GM19025 (cell line): ENCODE results near the gene CCDC9.
"Not testable (repeated sequence)": the region's sequence is repeated elsewhere in the genome, so short reads cannot be mapped to it uniquely, and the experiment has no call there.

Source experiments
- ATAC-seq: cut with Tn5 transposase; IDR thresholded peaks from one replicate; pipeline ENCODE4 v1.9.1; 2021; ENCODE audit warnings: mild to moderate bottlenecking, low read depth, moderate library complexity; ENCODE audit not compliant: unreplicated experiment

The CCDC9 gene

DNA sequence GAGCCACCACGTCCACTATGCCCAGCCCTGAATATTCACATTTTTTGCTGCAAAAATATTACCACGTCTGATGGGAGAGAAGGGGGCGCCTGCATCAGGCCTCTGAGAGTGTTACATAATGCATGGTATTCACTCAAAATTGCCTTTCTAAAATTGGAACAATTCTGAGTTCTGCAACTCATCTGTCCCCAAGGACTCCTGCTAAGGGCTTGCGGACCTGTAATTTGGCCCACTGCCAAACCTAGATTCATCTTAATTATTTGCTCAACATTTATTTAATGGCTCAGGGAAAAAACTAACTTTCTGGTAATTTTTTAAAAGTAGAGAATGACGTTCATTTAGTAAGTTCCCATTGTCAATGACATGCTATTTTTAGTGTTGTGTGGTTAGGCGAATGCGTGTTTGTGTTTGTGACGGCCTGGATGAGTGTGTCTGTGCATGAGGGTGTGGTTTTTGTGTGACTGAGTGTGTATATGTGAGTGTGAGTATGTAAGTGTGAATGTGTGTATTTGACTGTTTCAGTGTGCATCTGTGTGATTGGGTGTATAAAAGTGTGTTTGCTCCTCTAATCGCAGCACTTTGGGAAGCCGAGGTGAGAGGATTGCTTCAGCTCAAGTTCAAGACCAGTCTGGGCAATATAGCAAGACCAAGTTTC is 27.2 kb downstream of the CCDC9 start:
- ATAC-seq = no peak

DNA sequence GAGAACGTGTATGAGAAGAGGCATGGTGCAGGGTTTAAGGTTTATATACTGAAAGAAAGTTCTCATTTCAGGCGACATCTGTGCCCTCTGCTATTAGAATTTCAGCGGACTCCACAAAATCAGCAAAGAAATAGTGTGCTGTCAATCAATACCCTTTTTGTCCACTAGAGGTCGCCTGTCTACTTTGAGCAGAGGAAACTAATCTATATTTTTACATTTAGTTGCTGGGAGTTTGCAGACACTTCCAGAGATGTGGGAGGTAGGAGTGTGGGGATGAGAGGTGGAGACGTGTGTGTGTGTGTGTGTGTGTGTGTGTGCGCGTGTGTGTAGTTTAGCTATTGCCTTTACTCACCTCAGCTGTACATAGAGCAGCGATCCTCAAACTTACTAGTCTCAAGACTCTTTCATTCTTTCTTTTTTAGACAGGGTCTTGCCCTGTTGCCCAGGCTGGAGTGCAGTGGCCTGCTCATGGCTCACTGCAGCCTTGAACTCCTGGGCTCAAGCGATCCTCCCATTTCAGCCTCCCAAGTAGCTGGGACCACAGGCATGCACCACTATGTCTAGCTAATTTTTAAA is 28.1 kb downstream of the CCDC9 start:
- no peak for ATAC-seq

DNA sequence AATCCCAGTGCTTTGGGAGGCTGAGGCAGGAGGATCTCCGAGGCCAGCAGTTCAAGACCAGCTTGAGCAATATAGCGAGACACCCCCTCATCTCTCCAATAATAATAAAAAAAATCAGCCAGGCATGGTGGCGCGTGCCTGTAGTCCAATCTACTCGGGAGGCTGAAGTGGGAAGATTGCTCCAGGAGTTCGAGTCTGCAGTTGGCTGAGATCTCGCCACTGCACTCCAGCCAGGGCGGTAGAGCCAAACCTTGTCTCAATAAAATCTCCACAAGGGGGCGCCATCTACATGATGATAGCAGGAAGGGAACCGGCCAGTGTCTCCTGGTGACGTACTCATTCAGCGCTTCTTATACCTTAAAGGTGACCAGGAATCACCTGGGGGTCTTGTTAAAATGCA is 39.7 kb downstream of the CCDC9 start:
- ATAC-seq = no peak

DNA sequence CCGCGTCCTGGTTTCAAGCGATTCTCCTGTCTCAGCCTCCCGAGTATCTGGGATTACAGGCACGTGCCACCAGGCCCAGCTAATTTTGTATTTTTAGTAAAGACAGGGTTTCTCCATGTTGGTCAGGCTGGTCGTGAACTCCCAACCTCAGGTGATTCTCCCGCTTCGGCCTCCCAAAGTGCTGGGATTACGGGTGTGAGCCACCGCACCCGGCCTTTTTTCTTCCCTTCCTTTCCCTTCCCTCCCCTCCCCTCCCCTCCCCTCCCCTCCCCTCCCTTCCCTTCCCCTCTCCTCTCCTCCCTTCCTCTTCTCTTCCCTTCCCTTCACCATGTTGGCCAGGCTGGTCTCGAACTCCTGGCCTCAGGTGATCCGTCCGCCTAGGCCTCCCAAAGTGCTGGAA is 44.5 kb downstream of the CCDC9 start:
- not testable (repeated sequence) for ATAC-seq

DNA sequence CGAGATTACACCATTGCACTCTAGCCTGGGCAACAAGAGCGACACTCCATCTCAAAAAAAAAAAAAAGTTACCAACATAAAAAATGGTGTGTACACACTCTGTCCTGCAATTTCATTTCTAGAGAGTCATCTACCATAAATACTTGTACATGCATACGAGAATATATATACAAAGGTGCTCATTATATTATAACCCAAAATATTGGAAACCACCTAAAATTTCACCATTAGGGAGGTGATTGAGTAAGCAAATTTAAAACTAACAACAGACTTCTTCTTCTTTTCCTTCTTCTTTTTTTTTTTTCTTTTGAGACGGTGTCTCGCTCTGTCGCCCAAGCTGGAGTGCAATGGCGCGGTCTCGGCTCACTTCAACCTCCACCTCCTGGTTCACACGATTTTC is 45.9 kb downstream of the CCDC9 start:
- no peak for ATAC-seq

DNA sequence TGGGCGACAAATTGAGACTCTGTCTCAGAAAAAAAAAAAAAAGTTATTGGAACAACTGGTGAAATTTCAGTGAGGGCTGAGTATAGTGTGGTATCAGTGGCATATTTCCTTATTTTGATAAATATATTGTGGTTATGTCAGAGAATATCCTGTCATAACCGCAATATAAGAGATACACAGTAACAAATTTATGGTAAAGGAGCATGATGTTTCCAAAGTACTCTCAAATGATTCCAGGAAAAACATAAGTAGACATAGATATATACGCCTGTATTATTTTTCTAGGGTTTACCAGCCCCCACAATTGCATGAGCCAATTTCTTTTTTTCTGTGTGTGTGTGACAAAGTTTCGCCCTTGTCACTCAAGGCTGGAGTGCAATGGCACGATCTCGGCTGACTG is 47.6 kb downstream of the CCDC9 start:
- ATAC-seq = no peak

DNA sequence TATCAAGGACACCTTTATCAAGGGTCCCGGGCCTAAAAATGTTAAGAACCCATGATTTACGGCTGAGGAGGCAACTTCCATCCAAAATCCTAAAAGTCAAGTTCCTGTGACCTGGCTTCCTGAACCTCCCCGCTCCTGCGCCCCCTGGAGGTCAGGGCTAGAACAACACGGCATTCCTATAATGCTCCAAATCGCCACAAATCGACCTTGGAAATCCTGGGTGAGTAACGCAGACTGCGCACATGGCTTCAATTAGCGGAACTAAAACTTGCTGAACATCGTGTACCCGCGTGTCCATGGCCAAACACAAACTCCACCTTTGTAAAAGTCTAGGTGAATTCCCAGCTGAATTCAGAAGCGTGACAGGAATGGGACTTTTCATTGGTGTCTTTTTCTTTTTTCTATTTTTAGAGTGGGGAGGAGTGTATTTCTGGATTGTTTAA is 49.0 kb downstream of the CCDC9 start:
- ATAC-seq = no peak

DNA sequence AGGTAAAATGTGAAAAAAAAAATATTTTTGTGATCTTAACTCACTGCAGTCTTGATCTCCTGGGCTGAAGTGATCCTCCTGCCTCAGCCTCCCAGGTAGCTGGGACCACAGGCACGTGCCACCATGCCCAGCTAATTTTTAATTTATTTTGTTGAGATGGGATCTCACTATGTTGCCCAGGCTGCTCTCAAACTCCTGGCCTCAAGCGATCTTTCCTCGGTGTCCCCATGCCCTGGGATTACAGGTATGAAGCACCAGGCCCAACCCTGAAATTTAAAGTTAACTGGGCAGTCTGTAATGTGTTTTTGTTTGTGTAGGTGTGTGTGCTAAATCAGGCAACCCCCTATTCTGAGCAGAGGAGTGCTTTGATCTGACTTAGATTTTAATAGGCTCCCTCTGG is 50.0 kb downstream of the CCDC9 start:
- ATAC-seq = no peak

DNA sequence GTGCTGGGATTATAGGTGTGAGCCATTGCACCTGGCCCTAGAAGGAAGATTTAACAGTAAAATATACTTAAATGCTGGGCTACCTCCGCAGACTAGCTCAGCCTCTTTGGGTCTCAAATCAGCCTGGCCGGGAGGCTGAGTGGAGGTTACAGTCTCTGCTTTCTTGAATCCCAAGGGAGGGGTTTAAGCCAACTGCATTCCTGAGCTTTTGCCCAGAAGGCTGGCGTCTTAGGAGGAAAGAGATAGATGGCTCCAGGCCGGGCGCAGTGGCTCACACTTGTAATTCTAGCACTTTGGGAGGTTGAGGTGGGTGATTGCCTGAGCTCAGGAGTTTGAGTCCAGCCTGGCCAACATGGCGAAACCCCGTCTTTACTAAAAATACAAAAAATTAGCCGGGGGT is 52.7 kb downstream of the CCDC9 start:
- no peak for ATAC-seq

DNA sequence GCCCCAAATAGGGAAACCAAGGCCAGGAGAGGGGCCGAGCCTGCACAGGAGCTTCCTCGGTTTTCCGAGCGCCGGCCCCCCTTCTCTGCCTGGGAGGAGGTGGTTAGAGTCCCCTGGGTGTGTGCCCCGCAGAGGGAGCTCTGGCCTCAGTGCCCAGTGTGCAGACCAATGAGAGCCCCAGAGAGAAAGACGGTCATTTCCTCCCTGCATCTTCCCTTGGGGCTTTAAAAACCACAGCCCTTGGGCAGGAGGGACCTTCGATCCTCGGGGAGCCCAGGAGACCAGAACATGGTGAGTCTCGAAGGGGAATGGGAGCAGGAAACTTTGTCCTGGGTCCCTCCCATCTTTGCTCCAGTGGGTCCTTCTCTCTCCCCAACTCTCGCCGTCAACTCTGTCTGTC is 53.3 kb downstream of the CCDC9 start, which contains the start of gene C5AR1:
Gene C5AR1, plus strand, starts transcription at position 254 of the 400 bp plus-strand sequence. Its CDS starts 35 bp downstream, at position 289.
- no peak for ATAC-seq

DNA sequence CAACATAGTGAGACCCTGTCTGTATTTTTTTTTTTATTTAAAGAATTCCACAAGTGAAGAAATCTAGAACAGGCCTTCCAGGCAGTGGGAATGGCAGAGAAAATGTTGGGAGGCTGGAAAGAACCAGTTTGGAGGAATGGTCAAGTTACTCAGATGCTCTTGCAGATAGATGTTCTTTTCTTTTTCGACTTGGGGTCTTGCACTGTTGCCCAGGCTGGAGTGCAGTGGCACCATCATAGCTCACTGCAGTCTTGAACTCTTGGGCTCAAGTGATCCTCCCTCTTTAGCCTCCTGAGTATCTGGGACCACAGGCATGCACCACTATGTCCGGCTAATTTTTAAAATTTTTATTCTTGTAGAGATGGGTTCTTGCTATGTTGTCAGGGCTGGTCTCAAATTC is 54.0 kb downstream of the CCDC9 start:
- no peak for ATAC-seq

DNA sequence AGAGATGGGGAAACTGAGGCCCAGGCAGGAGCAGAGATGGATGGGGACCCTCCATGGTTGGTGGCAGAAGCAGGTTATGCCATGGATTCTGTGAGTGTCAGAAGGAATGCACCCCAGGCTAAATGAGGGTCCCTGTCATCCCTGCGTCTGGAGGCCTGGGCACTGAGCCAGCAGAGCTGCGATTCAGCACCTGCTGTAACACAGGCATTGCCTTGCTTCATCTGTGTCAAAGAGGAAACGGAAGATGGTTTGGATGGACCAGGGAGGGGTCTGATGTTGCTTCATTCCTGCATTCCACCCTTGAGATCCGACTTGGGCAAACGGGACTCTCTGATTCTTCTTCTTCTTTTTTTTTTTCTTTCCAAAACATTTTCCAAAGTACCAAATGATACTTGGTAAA is 54.5 kb downstream of the CCDC9 start:
- ATAC-seq = no peak

DNA sequence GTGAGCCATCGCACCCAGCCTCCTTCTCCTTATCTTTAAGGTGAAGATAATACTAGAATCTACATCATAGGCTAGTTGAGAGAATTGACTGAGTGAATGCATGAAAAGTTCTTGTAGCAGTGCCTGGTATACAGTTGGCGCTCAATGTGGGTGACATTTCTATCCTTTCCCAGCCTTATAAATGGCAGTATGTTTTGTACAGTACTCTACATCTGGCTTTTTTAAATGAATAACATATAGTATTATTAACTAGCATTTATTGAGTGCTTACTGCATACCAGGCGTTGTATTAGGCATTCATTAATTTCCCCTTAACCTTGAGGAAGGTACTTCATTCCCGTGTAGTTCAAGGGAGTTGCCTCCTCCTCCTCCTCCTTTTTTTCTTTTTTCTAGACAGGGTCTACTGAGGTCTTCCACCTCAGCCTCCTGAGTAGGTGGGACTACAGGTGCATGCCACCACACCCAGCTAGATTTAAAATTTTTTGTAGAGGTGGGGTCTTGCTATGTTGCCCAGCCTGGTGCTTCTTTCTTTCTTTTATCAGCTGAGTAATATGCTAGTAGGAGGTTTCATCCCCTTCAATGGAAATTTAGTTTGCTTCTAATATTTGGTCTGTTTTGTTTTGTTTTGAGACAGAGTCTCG is 56.2 kb downstream of the CCDC9 start:
- ATAC-seq = no peak

DNA sequence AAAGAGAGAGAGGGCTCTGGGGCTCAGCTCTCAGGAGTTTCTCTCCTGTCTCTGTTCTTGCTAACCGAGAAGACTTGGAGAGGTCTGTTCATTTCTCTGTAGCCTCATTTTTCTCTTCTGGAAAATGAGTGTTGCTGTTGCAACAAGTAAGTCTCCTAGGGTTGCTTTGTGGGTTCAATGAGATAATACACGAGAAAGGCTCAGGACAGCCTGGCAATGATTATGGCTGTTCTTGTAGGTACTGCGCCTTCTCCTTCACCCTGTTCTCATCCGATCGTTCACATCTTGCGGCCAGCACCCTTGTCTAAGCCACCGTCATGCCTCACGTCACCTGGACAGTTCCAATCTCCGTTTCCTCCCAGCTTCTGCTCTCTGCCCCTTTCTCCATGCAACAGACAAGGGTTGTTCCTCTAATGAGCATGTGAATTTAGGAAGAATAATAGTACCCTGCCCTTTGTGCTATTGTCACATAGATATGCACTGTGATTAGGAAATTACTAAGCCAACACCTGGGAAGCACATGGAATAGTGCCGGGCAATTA is 57.5 kb downstream of the CCDC9 start:
- no peak for ATAC-seq

DNA sequence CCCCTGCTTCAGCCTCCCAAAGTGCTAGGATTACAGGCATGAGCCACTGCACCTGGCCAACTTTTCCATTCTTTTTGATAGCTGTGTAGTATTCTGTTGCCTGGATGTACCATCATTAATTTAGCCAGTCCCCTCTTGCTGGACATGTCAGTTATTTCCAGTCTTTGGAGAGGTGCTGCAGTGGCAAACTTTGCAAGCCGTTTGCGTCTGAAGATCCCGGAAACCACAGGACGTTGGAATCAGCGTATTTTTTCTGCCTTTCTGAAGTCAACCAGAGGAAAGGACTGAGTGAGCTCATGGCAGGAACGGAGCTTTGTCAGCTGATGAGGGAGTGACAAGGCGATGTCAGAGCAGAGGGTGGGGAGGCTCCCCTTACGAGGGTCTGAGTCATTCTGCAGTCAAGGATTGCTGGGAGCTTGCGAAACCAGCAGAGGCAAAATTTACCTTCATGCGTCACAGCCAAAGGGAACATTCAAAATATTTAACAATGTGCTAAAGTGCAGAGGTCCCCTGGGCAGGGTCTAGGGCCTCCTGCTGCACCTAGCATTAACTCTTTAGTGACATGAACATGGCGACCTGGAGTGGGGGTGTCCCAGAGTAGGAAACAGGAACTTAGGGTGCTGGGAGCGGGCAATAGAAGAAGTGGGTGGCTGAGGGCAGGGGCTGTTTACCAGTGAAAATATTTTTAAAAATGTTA is 58.9 kb downstream of the CCDC9 start:
- ATAC-seq = no peak

DNA sequence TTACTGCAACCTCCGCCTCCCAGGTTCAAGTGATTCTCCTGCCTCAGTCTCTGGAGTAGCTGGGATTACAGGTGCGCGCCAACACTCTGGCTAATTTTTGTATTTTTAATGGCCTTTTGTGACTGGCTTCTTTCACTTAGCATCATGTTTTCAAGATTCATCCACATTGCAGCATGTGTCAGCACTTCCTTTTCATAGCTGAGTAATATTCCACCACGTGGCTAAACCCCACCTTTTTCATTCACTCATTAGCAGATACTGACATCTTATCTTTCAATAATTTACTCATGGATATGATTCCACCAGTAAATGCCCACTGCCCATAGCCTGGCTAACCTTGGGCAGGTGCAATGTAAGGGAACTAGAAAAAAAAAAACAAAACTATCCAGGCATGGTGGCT is 60.2 kb downstream of the CCDC9 start:
- no peak for ATAC-seq

DNA sequence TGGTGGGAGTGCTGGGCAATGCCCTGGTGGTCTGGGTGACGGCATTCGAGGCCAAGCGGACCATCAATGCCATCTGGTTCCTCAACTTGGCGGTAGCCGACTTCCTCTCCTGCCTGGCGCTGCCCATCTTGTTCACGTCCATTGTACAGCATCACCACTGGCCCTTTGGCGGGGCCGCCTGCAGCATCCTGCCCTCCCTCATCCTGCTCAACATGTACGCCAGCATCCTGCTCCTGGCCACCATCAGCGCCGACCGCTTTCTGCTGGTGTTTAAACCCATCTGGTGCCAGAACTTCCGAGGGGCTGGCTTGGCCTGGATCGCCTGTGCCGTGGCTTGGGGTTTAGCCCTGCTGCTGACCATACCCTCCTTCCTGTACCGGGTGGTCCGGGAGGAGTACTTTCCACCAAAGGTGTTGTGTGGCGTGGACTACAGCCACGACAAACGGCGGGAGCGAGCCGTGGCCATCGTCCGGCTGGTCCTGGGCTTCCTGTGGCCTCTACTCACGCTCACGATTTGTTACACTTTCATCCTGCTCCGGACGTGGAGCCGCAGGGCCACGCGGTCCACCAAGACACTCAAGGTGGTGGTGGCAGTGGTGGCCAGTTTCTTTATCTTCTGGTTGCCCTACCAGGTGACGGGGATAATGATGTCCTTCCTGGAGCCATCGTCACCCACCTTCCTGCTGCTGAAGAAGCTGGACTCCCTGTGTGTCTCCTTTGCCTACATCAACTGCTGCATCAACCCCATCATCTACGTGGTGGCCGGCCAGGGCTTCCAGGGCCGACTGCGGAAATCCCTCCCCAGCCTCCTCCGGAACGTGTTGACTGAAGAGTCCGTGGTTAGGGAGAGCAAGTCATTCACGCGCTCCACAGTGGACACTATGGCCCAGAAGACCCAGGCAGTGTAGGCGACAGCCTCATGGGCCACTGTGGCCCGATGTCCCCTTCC is 63.9 kb downstream of the CCDC9 start:
- ATAC-seq = no peak
